NCI-H146 (cell line): ENCODE measurements around the gene CMC1.
"Not testable (repeated sequence)": the region's sequence is repeated elsewhere in the genome, so short reads cannot be mapped to it uniquely, and the experiment has no call there.

Experiments used
- DNase-seq: peaks from one replicate; lab custom pipeline; 2025; lab: John Stamatoyannopoulos, UW

The CMC1 gene, protein sequence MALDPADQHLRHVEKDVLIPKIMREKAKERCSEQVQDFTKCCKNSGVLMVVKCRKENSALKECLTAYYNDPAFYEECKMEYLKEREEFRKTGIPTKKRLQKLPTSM

DNA sequence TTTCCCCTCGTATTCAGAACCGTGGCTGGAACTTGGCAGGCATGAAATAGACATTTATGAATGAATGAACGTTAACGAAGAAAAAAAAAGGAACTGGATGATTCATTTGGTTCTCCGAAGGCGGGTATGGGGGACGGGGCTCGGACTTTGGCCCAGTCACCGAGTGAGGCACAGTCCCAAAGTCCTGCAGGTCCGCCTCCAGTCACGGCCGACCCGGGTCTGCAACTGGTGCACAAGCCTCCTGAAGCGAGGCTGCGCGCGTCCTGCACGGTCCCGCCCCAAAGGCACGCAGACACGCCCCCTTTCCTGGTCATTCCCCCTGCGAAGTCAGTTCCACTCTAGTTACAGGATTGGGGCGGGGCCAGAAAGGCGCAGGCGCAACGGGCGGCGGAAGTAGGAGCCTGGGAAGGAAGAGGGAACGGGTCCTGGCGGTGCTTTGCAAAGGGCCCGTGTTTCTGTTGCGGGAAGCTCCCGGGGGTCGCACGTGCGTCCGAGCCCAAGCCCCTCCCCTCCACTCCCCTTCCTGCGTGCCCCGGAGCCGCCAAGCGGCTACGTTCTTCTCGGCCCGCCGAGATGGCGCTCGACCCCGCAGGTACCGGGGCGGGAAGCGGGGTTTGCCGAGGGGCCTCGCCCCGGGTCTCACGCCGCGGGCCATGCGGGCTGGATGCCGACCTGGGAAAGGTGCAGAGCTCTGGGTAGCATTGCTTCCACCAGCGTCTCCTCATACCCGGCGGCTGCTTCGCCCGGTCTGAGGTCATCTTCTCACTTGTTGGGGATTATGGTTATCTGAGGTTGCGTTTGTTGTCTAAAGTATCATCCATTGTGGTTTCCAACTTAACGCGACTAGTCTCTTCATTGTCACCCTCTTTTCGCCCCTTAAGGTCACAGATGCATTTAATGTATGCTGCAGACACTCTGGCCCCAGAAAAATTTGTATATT, at the start of gene CMC1:
Gene CMC1 (plus strand): TSS at position 399 of the 940 bp plus-strand sequence. CDS start 175 bp downstream, at position 574.
- DNase-seq: peak; percentile 94

DNA sequence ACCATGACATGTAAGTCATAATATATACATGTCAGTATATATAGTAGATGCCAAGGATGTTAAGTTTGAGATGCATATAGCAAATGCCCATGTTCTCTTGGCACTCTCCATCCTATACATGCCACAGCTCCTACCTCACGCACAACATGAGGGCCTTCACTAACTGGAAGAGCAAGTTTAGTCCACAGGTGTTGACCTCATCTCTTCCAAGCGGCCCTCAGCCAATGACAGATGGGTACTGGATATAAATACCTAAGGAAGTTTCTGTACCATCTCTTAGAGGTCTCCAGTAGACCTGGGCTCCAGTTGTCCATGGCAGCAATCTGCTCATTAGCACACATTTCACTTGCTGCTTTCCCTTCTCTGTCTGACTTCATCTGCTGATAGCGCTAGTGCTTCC, 43.3 kb upstream of the CMC1 start:
- no peak for DNase-seq

DNA sequence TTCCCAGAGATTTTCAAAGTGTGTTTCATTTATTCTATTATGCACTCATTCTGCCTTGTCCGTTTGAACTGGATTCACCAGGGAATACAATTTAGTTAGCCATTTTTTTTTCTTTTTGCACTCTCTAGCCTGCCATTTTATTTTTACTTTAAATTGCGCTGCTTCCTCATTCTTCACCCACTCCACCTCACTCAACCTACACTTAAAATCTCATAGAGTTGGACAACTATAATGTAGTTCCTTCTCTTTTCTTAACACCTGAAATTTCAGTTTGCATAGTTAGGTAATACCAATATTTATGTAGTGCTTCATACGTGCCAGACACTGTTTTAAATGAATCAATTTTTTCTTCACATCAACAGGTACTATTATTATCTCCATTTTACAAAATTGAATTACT, 42.4 kb upstream of the CMC1 start:
- DNase-seq: no peak

DNA sequence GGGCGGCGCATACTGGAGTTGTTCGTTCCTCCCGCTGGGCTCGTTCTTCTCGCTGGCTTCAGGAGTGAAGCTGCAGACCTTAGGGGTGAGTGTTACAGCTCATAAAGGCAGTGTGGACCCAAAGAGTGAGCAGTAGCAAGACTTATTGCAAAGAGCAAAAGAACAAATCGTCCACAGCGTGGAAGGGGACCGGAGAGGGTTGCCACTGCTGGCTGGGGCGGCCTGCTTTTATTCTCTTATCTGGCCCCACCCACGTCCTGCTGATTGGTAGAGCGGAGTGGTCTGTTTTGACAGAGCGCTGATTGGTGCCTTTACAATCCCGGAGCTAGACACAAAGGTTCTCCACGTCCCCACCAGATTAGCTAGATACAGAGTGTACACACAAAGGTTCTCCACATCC, 41.8 kb upstream of the CMC1 start:
- not testable (repeated sequence) for DNase-seq

DNA sequence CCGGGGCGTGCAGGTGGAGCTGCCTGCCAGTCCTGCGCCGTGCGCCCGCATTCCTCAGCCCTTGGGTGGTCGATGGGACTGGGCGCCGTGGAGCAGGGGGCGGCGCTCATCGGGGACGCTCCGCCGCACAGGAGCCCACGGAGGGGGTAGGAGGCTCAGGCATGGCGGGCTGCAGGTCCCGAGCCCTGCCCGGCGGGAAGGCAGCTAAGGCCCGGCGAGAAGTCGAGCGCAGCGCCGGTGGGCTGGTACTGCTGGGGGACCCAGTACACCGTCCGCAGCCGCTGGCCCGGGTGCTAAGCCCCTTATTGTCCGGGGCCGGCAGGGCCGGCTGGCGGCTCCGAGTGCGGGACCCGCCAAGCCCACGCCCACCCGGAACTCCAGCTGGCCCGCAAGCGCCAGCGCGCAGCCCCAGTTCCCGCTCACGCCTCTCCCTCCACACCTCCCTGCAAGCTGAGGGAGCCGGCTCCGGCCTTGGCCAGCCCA, 41.0 kb upstream of the CMC1 start:
- DNase-seq: not testable (repeated sequence)

DNA sequence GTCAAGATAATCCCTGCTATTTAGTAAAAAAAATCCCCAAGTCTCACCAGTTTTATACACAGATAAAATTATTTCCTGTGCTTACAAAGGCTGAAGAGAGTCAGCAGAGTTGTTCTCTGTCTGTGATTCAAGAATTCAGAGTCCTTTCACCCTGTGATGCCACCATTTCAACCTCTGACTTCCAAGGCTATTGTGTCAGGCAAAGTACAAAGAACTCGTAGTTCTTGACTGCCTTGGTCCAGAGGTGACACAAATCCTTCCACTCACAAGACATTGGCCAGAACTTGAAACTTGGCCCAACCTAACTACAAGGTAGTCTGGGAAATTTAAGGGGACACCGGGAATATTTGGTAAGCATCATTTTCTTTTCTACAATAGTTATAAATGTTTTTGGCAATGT, 34.9 kb upstream of the CMC1 start:
- DNase-seq: no peak

DNA sequence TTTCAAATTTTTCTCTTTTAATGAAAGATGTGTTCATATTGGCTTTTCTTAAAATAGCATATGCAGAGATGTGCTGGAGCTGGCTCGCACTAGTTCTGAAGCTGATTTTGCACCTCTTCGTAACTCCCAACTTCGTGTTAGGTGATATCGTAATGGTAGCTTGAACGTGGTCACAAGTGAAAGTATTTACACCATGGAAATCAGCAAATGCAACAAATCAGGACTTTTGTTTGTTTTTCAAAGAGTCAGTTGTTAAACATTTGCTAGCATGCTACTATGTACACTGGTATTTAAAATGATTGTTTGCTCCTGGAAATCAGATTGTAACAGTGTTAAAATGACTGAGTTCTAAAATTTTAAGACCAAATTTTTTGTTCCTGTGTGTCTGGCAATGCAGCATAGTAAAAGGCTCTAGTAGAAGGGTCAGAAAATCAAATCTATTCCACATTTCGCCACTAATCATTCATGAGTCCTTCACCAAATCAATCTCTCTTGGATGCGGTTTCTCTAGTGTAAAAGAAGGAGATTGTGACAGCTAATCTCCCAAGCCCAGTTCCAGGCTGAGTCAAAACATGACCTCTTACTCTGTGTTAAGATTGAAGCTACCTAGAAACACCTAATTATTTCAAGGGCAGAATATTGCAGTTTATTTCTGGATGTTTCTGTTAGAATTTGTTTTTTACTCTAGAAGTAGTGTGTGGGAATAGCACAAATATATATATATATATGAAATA, 34.3 kb upstream of the CMC1 start:
- DNase-seq: no peak

DNA sequence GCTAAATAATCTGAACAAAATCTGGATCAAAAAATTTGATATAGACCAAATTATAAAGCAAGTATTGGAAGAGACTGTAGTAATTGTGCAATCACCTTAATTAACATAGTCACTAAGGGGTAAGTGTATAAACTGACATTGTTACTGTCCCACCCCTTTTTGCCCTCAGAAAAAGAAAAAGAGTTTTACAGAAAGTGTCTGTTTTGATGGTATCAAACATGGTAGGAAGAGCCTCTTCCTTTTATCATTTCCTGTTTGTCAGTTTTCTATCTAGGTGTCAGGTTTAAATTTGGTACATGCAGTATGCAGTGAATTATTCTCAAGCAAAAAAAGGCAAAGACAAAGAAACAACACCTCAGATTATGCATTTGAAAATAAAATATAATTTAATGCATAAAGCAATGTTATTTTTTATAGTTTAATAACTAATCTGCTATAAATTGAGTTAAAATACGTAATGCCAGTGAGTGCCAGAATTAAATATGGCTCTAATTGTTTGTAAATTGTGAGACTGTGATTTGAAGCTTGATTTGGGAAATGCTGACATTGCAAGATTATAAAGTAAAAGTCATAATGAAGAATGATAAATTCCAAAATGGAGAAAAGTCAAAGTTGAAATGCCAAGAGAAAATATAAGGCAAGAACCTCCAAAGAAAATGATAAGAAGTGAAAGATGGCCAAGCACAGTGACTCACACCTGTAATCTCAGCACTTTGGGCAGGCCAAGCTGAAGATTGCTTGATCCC, 30.3 kb upstream of the CMC1 start:
- no peak for DNase-seq

DNA sequence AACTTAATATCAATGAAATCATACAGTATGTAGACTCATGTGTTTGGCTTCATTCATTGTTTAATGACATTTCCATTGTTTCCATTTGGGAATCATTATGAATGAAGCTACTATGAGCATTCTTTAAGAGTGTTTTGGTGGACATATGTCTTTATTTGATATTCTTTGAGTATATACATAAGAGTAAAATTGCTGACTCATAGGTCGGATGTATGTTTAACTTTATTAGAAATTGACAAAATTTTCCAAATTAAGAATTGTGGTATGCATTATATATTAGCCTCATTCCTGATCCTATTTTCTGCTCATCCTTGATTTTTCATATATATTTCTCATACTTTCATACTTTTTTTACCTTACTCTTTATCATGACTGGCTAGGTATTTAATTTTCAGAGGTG, 28.7 kb upstream of the CMC1 start:
- no peak for DNase-seq

DNA sequence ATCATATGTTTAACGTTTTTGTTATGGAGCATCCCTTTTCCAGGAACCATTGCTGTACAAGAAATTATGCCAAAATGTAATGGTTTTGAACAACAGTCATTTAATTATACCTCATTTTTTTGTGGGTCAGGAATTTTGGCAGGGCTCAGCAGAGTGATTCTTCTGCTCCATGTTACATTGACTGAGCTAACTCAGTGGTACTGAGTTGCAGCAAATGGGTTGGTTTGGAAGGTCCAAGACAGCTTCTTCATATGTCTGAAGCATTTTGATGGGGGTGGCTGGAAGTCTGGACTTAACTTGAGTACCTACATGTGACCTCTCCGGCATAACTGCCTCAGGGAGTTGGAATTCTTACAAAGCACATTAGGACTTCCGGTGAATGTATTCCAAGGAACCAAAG, 26.0 kb upstream of the CMC1 start:
- DNase-seq: no peak

DNA sequence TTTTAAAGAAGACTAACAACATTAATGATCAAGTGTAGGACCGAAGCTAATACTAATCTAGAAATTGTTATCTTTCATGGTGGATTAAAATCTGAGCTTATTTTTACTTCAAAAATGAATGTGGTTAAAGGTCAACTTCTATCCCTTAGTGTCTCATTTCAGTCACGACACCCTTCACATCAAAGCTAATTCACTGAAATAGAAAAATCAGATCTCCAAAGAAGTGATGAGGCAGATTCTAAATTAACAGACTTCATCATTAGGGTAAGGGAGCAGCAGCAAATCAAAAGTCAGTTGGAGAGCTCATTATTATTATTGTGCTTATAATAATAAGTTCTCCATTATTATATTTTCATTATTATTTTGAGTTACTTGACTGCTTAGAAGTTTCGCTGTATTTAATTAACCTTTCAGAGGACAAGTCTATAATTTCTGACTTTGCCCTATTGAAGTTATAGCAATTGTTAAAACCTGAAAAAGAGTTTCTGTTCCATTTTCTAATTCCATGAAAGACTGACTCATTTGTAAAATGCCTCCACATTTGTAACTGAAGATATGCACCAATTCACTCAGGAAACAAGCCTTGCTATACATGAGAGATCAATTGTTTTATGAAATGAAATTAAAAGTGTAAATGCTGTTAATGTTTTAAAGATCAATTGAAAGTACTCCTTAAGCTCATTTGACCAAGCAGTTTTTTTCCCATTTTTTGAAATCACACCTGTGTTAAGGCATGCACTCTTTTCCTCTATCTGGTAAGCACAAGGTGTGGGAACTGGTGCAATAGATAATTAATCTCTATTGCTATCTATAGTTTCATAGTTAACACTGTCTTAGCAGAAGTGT, 23.1 kb upstream of the CMC1 start:
- no peak for DNase-seq

DNA sequence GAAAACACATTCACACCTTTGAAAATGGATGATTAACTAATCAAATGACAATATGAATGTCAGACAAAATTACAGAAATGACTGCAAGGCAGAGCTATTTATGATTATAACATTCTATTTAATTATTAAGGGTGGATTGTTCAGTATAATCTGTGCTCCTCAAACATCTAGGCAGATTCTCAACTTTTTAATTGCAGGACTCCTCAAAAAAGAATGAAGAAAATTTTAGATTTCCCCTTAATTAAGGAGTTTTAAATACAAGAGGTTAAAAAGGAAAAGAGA, 22.6 kb upstream of the CMC1 start:
- DNase-seq: no peak

DNA sequence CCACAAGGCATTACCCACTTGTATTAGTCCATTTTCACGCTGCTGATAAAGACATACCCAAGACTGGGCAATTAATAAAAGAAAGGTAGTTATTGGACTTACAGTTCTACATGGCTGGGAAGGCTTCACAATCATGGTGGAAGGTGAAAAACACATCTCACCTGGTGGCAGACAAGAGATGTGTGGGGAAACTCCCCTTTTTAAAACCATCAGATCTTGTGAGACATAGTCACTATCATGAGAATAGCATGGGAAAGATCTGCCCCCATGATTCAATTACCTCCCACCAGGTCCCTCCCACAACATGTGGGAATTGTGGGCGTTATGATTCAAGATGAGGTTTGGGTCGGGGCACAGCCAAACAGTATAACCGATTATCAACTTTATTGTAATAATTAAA, 17.0 kb upstream of the CMC1 start:
- no peak for DNase-seq

DNA sequence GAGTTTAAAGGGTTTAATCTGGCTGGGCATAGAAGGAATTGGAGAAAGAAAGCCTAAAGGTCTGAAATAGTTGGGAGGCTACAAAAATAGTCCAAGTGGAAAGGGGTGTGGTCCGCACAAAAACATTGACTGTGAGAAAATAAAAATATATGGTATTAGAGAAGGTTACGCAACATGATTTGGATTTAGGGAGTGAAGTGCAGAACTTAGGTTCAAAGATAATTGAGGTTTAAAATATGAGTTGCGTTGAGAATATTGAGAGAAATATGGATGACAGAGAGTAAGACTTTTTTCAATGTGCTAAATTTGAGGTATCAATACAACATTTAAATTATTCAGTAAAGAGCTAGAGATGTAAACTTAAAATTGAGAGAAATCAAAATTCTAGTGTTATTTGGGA, 15.4 kb upstream of the CMC1 start:
- no peak for DNase-seq

DNA sequence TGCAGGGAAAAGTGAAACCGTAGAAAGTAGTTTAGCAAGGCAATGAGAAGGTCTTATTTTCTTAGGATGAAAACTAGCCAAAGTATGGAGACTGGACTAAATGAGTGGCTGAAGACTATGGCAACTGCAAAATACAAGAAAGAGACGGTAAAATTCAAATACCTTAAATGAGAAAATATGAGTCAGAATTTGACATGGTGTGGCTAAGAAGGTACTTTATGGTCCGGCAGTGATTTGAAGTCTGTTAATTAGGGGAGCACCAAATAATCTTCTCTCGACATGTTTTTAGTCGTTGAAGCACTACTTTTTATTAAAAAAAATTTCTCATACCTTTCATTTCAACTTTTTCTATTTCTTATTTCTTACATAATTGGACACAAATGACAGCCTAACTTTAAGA, 12.8 kb upstream of the CMC1 start:
- no peak for DNase-seq

DNA sequence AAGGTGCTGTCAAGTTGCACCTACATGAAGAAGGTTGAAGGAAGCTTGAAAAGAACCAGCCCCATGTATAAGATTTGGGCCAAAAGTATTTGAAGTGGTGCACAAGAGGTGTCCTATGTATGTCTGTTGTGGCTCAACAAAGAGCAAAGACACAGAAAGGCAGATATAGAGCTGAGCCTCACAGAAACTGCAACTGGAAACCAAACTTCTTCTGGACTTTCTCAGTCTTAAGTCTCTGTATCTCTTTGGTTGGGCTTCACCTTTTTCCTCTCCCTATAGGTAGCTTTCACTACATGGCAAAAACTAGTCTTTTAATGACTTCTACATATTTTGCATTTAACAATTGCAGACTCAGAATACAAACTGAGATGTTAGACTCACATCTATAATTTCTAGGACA, 8.8 kb upstream of the CMC1 start:
- DNase-seq: no peak

DNA sequence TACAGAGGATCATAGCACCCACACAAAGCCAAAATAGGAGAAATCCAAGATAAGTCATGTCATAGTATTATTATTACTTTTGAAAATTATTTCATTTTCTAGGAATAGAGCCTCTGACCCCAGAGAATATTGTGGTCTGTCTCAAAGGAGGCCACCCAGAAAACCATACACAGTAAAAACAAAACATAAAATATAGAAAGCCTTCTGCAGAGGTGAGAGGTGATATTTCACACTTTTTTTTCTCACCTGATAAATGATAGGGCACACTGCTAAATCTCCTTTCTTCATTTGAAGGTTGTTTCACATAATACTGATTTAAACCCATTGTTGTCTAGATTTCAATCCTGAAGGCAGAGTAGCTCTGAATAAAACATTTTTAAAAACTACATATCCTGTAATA, 7.0 kb upstream of the CMC1 start:
- DNase-seq: no peak

DNA sequence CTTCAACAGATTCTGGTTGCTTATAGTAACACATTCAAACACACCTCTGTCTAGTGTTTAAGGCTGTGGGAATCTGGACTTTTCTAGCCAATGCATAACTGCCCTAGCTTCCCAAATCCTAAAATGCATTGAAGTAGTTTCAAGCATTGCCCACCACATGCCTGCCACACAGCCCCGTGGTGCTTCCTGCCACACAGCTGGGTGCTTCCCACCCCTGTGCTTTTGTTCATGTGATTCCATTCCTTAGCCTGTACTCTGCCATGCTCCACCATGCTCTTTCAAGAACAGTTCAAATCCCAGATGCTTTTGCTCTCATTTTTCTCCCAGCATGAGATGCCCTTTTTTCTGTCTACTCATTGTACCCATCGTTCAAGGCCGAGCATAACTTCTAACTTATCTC, 2.3 kb upstream of the CMC1 start:
- DNase-seq: no peak

DNA sequence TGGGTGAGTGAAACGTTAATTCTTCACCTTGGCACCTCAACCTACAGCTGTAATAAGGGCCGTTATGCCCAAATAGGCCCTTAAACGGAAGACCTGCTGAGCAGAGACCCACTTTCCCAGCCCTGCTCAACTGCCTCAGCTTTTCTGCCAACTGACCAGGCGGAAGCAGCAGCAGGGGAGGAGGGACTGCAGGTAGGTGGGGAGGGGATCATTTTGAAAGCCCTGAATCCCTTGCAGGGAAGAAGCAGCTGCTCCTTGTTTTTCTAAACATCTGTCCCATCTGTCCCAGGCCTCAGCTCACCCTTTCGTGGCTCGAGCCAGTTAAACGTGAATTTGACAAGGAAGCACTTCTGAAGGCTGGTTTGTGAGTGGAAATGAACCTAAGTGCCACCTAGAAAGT, 978 bp upstream of the CMC1 start:
- DNase-seq: peak; percentile 36

DNA sequence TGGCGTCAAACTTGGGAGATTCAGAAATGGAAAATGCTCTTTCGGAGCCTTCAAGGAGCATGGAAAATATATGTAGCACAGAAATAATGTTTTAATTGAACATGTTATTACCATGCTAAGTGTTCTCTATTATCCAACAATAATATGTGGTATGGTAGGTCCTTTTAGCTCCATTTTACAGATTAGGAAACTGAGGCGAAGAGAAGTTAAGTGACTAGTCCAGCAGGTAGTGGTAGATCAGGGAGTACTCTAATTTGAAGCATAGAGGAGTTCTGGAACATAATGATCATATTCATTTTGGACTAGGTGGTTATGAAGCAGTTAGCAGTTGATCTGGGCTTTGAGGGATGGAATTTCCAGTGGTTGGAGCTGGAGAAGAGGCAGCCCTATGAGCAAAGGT, 1.1 kb downstream of the CMC1 start:
- DNase-seq: no peak

DNA sequence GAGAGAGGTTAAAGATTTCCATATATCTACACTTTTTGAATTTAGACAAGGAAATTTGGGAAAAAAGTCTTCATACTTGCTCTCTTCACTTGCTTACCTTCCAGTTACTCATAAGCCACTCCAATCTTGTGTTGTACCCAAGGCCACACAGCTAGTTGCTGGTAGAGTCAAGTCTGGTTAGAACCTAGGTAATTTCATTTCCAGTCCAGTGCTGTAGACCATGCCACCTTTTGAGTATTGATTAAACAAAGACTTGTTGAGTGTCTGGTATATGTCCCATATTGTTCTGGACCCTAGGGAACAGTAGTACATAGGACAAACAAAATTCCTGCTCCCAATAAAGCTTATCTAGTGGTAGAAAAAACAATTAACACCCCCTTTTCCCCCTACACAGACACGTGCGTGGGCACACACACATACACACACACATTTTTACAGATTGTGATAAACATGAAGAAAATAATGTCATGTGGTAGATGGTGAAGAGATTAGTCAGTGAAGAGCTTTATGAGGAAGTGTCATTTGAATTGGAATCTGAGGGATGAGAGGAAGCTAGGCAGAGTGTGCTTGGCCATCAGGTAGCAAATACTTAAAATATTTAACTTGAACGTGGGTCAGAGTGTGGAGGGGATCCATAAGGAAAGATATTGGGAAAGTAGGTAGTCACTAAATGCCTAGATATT, 2.1 kb downstream of the CMC1 start:
- no peak for DNase-seq
